GM21786 (cell line): ENCODE measurements around the gene GAS5.

Source experiments
- ATAC-seq: cut with Tn5 transposase; IDR thresholded peaks from one replicate; pipeline ENCODE4 v1.9.1; 2021; ENCODE audit not compliant: unreplicated experiment

Gene GAS5

GRCh38 chr1:173832748-173833147 lies 35.0 kb downstream of the GAS5 start:
- ATAC-seq: no peak

- no peak for ATAC-seq
Observed at GRCh38 chr1:173827611-173828010, 40.2 kb downstream of the GAS5 start.

GRCh38 chr1:173824315-173825081 lies 43.3 kb downstream of the GAS5 start, which contains the start of the genes CENPL and DARS2:
TSS of gene CENPL (minus strand) at chr1:173824883. CDS start at chr1:173811299, 13,584 bp downstream.
TSS of gene DARS2 (plus strand) at chr1:173824673. CDS start at chr1:173825230, 557 bp downstream.
- ATAC-seq: peak; percentile 91

- ATAC-seq: peak; percentile 39
Observed at GRCh38 chr1:173823781-173824314, 43.9 kb downstream of the GAS5 start.

- ATAC-seq: no peak
Observed at GRCh38 chr1:173821680-173822079, 46.1 kb downstream of the GAS5 start.

- ATAC-seq: no peak
Observed at GRCh38 chr1:173818459-173818858, 49.3 kb downstream of the GAS5 start.
